ENCODE measurements around the gene TXN2.
A peak's percentile ranks its signal among the peaks of the same experiment; 100 is the strongest.

The TXN2 gene

GRCh38 chr22:36505998-36506635 is 24.7 kb upstream of the TXN2 start:
- Mint-ChIP-seq H3K4me1 (ENCODE audit: low read depth) (peaks cover 11% of the 10 kb centered on the region), H3K27ac (peak overlapping the region; percentile 73), H3K27me3 (no peaks in the 10 kb centered on the region), H3K9me3 (ENCODE audit: low read depth) (no peaks in the 10 kb centered on the region), H3K4me3 (peak overlapping the region; percentile 73), H3K36me3 (no peaks in the 10 kb centered on the region)

GRCh38 chr22:36497910-36498665 is 16.6 kb upstream of the TXN2 start:
- H3K9me3 Mint-ChIP-seq (ENCODE audit: low read depth): no peaks in the 10 kb centered on the region
- no peak overlapping the region for H3K4me3 Mint-ChIP-seq
- no peaks in the 10 kb centered on the region for H3K27me3 Mint-ChIP-seq
- H3K27ac Mint-ChIP-seq: no peak overlapping the region
- peaks cover 3% of the 10 kb centered on the region for H3K4me1 Mint-ChIP-seq (ENCODE audit: low read depth)
- peaks cover 8% of the 10 kb centered on the region for H3K36me3 Mint-ChIP-seq

GRCh38 chr22:36493690-36494110 is 12.3 kb upstream of the TXN2 start:
- H3K4me1 Mint-ChIP-seq (ENCODE audit: low read depth): peaks cover 3% of the 10 kb centered on the region
- no peak overlapping the region for H3K4me3 Mint-ChIP-seq
- no peak overlapping the region for H3K27ac Mint-ChIP-seq
- H3K27me3 Mint-ChIP-seq: no peaks in the 10 kb centered on the region
- peaks cover 14% of the 10 kb centered on the region for H3K36me3 Mint-ChIP-seq
- H3K9me3 Mint-ChIP-seq (ENCODE audit: low read depth): no peaks in the 10 kb centered on the region

GRCh38 chr22:36492109-36492508 is 10.7 kb upstream of the TXN2 start:
- H3K36me3 Mint-ChIP-seq: peaks cover 15% of the 10 kb centered on the region
- H3K4me1 Mint-ChIP-seq (ENCODE audit: low read depth): peaks cover 3% of the 10 kb centered on the region
- no peaks in the 10 kb centered on the region for H3K27me3 Mint-ChIP-seq
- no peak overlapping the region for H3K4me3 Mint-ChIP-seq
- H3K9me3 Mint-ChIP-seq (ENCODE audit: low read depth): no peaks in the 10 kb centered on the region
- no peak overlapping the region for H3K27ac Mint-ChIP-seq

- peaks cover 9% of the 10 kb centered on the region for H3K4me1 Mint-ChIP-seq (ENCODE audit: low read depth)
- no peak overlapping the region for H3K4me3 Mint-ChIP-seq
- no peak overlapping the region for H3K27ac Mint-ChIP-seq
- H3K36me3 Mint-ChIP-seq: peaks cover 16% of the 10 kb centered on the region
- no peaks in the 10 kb centered on the region for H3K27me3 Mint-ChIP-seq
- no peaks in the 10 kb centered on the region for H3K9me3 Mint-ChIP-seq (ENCODE audit: low read depth)
Measured at GRCh38 chr22:36491155-36491554, 9.7 kb upstream of the TXN2 start.

GRCh38 chr22:36486619-36487384 is 5.4 kb upstream of the TXN2 start:
- no peak overlapping the region for H3K4me3 Mint-ChIP-seq
- H3K4me1 Mint-ChIP-seq (ENCODE audit: low read depth): peaks cover 8% of the 10 kb centered on the region
- H3K27ac Mint-ChIP-seq: peak overlapping the region; percentile 16
- no peaks in the 10 kb centered on the region for H3K27me3 Mint-ChIP-seq
- H3K9me3 Mint-ChIP-seq (ENCODE audit: low read depth): no peaks in the 10 kb centered on the region
- peaks cover 9% of the 10 kb centered on the region for H3K36me3 Mint-ChIP-seq

- H3K36me3 Mint-ChIP-seq: peaks cover 9% of the 10 kb centered on the region
- no peaks in the 10 kb centered on the region for H3K9me3 Mint-ChIP-seq (ENCODE audit: low read depth)
- H3K4me3 Mint-ChIP-seq: peak overlapping the region; percentile 100
- H3K4me1 Mint-ChIP-seq (ENCODE audit: low read depth): peaks cover 18% of the 10 kb centered on the region
- H3K27me3 Mint-ChIP-seq: no peaks in the 10 kb centered on the region
- H3K27ac Mint-ChIP-seq: peak overlapping the region; percentile 98
Measured at GRCh38 chr22:36480941-36481392, 473 bp downstream of the TXN2 start.

GRCh38 chr22:36478966-36479365 is 2.5 kb downstream of the TXN2 start:
- Mint-ChIP-seq H3K9me3 (ENCODE audit: low read depth) (no peaks in the 10 kb centered on the region), H3K36me3 (peaks cover 12% of the 10 kb centered on the region), H3K27me3 (no peaks in the 10 kb centered on the region), H3K4me1 (ENCODE audit: low read depth) (peaks cover 18% of the 10 kb centered on the region), H3K4me3 (peak overlapping the region; percentile 59), H3K27ac (peak overlapping the region; percentile 46)

- no peak overlapping the region for H3K27ac Mint-ChIP-seq
- no peaks in the 10 kb centered on the region for H3K9me3 Mint-ChIP-seq (ENCODE audit: low read depth)
- H3K4me1 Mint-ChIP-seq (ENCODE audit: low read depth): peaks cover 13% of the 10 kb centered on the region
- no peak overlapping the region for H3K4me3 Mint-ChIP-seq
- no peaks in the 10 kb centered on the region for H3K27me3 Mint-ChIP-seq
- peaks cover 10% of the 10 kb centered on the region for H3K36me3 Mint-ChIP-seq
Measured at GRCh38 chr22:36475341-36475740, 6.1 kb downstream of the TXN2 start.

GRCh38 chr22:36472689-36473088 is 8.8 kb downstream of the TXN2 start:
- H3K4me3 Mint-ChIP-seq: no peak overlapping the region
- H3K27ac Mint-ChIP-seq: no peak overlapping the region
- no peaks in the 10 kb centered on the region for H3K9me3 Mint-ChIP-seq (ENCODE audit: low read depth)
- H3K4me1 Mint-ChIP-seq (ENCODE audit: low read depth): peaks cover 17% of the 10 kb centered on the region
- no peaks in the 10 kb centered on the region for H3K27me3 Mint-ChIP-seq
- peaks cover 10% of the 10 kb centered on the region for H3K36me3 Mint-ChIP-seq

GRCh38 chr22:36471341-36471821 is 10.1 kb downstream of the TXN2 start:
- H3K9me3 Mint-ChIP-seq (ENCODE audit: low read depth): no peaks in the 10 kb centered on the region
- peaks cover 5% of the 10 kb centered on the region for H3K36me3 Mint-ChIP-seq
- H3K4me3 Mint-ChIP-seq: no peak overlapping the region
- peaks cover 26% of the 10 kb centered on the region for H3K4me1 Mint-ChIP-seq (ENCODE audit: low read depth)
- no peaks in the 10 kb centered on the region for H3K27me3 Mint-ChIP-seq
- H3K27ac Mint-ChIP-seq: no peak overlapping the region

GRCh38 chr22:36470994-36471331 is 10.5 kb downstream of the TXN2 start:
- H3K36me3 Mint-ChIP-seq: peaks cover 3% of the 10 kb centered on the region
- no peak overlapping the region for H3K4me3 Mint-ChIP-seq
- no peaks in the 10 kb centered on the region for H3K9me3 Mint-ChIP-seq (ENCODE audit: low read depth)
- H3K27ac Mint-ChIP-seq: no peak overlapping the region
- H3K27me3 Mint-ChIP-seq: no peaks in the 10 kb centered on the region
- H3K4me1 Mint-ChIP-seq (ENCODE audit: low read depth): peaks cover 28% of the 10 kb centered on the region

- Mint-ChIP-seq H3K9me3 (ENCODE audit: low read depth) (no peaks in the 10 kb centered on the region), H3K27ac (peak overlapping the region; percentile 34), H3K4me3 (no peak overlapping the region), H3K27me3 (no peaks in the 10 kb centered on the region), H3K36me3 (no peaks in the 10 kb centered on the region), H3K4me1 (ENCODE audit: low read depth) (peaks cover 30% of the 10 kb centered on the region)
Measured at GRCh38 chr22:36470162-36470993, 11.1 kb downstream of the TXN2 start.

- Mint-ChIP-seq H3K27ac (peak overlapping the region; percentile 22), H3K27me3 (no peaks in the 10 kb centered on the region)
Measured at GRCh38 chr22:36469094-36469710, 12.2 kb downstream of the TXN2 start.

More at GRCh38 chr22:36469094-36469710, 12.2 kb downstream of the TXN2 start:
- H3K9me3 Mint-ChIP-seq (ENCODE audit: low read depth): no peaks in the 10 kb centered on the region
- peaks cover 30% of the 10 kb centered on the region for H3K4me1 Mint-ChIP-seq (ENCODE audit: low read depth)
- no peak overlapping the region for H3K4me3 Mint-ChIP-seq
- H3K36me3 Mint-ChIP-seq: no peaks in the 10 kb centered on the region
